Coronary artery (tissue), 2 donors: ENCODE data around the gene PPM1J.
"Not testable (repeated sequence)": the region's sequence is repeated elsewhere in the genome, so short reads cannot be mapped to it uniquely, and the experiment has no call there.

Source experiments
- DNase-seq: peaks from one replicate; pipeline ENCODE4 v3.0.0-alpha.2; 2017; ENCODE audit warnings: low spot score
- H3K27ac ChIP-seq, 2 donors: fragments of 200-600 bp; sonication (generic); one replicate each; pipeline ENCODE4 v1.5.1; 2016 to 2019
- H3K4me3 ChIP-seq: fragments of 200-600 bp; sonication (generic); 2 replicates; pipeline ENCODE4 v1.5.1; 2016; ENCODE audit warnings: mild to moderate bottlenecking, moderate library complexity
- TF ChIP-seq, protein P1 (sequence below): fragments of 200-600 bp; sonication (generic); IDR thresholded peaks from one replicate; pipeline ENCODE4 v1.5.1; 2019; ENCODE audit warnings: antibody characterized with exemption

Gene PPM1J

GRCh38 chr1:112744009-112744578 lies 29.0 kb upstream of the PPM1J start:
- Histone ChIP-seq H3K27ac (no peak overlapping the region), H3K4me3 (peak overlapping the region; percentile 60)
- TF ChIP-seq, protein P1, sequence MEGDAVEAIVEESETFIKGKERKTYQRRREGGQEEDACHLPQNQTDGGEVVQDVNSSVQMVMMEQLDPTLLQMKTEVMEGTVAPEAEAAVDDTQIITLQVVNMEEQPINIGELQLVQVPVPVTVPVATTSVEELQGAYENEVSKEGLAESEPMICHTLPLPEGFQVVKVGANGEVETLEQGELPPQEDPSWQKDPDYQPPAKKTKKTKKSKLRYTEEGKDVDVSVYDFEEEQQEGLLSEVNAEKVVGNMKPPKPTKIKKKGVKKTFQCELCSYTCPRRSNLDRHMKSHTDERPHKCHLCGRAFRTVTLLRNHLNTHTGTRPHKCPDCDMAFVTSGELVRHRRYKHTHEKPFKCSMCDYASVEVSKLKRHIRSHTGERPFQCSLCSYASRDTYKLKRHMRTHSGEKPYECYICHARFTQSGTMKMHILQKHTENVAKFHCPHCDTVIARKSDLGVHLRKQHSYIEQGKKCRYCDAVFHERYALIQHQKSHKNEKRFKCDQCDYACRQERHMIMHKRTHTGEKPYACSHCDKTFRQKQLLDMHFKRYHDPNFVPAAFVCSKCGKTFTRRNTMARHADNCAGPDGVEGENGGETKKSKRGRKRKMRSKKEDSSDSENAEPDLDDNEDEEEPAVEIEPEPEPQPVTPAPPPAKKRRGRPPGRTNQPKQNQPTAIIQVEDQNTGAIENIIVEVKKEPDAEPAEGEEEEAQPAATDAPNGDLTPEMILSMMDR = no peak
- no peak for DNase-seq

DNA sequence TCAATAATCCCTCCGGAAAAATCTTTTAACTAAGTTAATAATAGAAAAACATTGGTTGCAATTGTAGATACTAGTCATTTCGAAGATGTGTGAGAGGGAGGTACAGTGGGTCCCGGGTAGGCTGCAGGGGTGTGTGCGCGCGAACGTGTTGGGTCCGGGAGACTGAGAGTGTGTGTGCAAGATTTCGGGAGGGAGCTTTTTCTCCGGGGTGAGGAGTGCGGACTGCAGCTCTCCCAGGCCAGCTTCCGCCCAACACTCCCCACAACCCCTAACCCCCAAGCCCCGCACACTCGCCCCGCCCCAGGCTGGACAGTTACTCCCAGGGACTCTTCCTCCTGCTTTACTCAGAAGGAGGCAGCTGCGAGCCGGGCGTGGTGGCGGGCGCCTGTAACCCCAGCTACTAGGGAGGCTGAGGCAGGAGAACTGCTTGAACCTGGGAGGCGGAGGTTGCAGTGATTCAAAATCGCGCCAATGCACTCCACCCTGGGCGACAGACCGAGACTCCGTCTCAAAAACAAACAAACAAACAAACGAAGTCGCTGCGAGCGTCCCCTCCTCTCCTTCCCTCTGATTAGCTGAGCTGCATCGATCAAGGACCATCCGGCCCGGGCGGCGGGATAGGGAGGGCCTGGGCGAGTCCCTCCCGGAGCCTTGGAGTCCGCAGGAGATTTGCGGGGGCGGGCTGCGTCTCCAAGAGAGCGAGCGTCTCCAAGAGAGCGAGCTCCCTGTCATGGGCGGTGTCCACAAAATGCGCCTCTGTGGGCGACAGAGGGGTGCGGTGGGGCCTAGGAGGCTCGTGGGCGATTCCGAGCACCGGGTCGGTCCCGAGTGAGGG lies 28.3 kb upstream of the PPM1J start:
- TF ChIP-seq, protein P1 = no peak
- peak overlapping the region; percentile 60 for H3K4me3 ChIP-seq
- no peak overlapping the region for H3K27ac ChIP-seq
- DNase-seq = no peak

DNA sequence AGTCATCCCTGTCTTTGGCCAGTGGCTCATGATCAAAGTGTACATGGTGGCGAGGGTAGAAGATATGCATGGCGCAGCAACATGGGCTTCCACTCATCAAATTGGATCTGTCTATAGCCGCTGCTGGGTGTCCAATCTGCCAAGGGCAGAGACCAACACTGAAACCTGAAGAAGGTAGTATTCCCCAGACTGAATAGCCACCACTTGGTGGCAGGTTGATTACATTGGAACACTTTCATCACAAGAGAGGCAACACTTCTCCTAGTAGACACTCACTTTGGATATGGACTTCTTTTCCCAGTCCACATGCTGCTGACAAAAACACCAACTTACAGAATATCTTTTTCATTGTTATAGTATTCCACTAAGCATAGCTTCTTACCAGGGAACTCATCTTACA lies 22.4 kb upstream of the PPM1J start:
- TF ChIP-seq, protein P1 = no peak
- Histone ChIP-seq H3K4me3 (no peak overlapping the region), H3K27ac (no peak overlapping the region)
- DNase-seq = no peak

- Histone ChIP-seq H3K27ac (no peak overlapping the region), H3K4me3 (no peak overlapping the region)
- DNase-seq = no peak
- TF ChIP-seq, protein P1 = no peak
Observed at GRCh38 chr1:112735752-112736151, 20.6 kb upstream of the PPM1J start.

GRCh38 chr1:112731451-112731850 lies 16.3 kb upstream of the PPM1J start:
- TF ChIP-seq, protein P1 = no peak
- no peak overlapping the region for H3K4me3 ChIP-seq
- no peak for DNase-seq
- H3K27ac ChIP-seq = no peak overlapping the region

GRCh38 chr1:112729909-112730308 lies 14.8 kb upstream of the PPM1J start:
- Histone ChIP-seq H3K4me3 (no peak overlapping the region), H3K27ac (no peak overlapping the region)
- no peak for DNase-seq
- TF ChIP-seq, protein P1 = no peak

DNA sequence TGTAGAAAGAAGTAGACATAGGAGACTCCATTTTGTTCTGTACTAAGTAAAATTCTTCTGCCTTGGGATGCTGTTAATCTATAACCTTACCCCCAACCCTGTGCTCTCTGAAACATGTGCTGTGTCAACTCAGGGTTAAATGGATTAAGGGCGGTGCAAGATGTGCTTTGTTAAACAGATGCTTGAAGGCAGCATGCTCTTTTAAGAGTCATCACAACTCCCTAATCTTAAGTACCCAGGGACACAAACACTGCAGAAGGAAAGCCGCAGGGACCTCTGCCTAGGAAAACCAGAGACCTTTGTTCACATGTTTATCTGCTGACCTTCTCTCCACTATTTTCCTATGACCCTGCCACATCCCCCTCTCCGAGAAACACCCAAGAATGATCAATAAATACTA lies 13.9 kb upstream of the PPM1J start:
- H3K27ac ChIP-seq, DNase-seq, H3K4me3 ChIP-seq: not testable (repeated sequence)

DNA sequence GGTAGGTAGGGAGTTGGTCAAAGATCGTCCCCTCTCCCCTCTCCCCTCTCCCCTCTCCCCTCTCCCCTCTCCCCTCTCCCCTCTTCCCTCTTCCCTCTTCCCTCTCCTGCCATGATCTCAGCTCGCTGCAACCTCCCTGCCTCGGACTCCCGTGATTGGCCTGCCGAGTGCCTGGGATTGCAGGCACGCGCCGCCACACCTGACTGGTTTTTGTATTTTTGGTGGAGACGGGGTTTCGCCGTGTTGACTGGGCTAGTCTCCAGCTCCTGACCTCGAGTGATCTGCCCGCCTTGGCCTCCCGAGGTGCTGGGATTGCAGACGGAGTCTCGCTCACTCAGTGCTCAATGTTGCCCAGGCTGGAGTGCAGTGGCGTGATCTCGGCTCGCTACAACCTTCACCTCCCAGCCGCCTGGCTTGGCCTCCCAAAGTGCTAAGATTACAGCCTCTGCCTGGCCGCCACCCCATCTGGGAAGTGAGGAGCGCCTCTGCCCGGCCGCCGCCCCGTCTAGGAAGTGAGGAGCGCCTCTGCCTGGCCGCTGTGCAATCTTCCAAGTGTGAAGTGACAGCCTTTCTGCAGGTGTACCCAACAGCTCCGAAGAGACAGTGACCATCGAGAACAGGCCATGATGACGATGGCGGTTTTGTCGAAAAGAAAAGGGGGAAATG lies 13.3 kb upstream of the PPM1J start:
- not testable (repeated sequence) for DNase-seq, H3K27ac ChIP-seq, H3K4me3 ChIP-seq
